SU-DHL-6 (cell line): Measurements from ENCODE around the gene GRAMD1A.

Experiments
- EZH2phosphoT487 ChIP-seq: fragments of 200-600 bp; sonication (generic), shearing (Covaris generic); conservative IDR thresholded peaks from 2 replicates; pipeline ENCODE4 v1.6.1; 2018; ENCODE audit warnings: mild to moderate bottlenecking, antibody characterized with exemption, low read length, moderate library complexity, mixed read lengths
- TF ChIP-seq, protein P1 (sequence below): fragments of 200-600 bp; sonication (generic); IDR thresholded peaks from one replicate; pipeline ENCODE4 v1.5.1; 2017; ENCODE audit warnings: antibody characterized with exemption, mild to moderate bottlenecking, low read length, moderate library complexity; ENCODE audit not compliant: insufficient read depth, poor library complexity, severe bottlenecking

GRCh38 chr19:34959021-34959420 lies 41.1 kb upstream of the GRAMD1A start:
- TF ChIP-seq, protein P1, sequence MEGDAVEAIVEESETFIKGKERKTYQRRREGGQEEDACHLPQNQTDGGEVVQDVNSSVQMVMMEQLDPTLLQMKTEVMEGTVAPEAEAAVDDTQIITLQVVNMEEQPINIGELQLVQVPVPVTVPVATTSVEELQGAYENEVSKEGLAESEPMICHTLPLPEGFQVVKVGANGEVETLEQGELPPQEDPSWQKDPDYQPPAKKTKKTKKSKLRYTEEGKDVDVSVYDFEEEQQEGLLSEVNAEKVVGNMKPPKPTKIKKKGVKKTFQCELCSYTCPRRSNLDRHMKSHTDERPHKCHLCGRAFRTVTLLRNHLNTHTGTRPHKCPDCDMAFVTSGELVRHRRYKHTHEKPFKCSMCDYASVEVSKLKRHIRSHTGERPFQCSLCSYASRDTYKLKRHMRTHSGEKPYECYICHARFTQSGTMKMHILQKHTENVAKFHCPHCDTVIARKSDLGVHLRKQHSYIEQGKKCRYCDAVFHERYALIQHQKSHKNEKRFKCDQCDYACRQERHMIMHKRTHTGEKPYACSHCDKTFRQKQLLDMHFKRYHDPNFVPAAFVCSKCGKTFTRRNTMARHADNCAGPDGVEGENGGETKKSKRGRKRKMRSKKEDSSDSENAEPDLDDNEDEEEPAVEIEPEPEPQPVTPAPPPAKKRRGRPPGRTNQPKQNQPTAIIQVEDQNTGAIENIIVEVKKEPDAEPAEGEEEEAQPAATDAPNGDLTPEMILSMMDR: no peak
- TF ChIP-seq EZH2phosphoT487: no peak
